Osteoblast (primary cell): Measurements from ENCODE around the gene ASF1B. TPM values are rescaled to one million over a fixed set of nuclear protein-coding genes. Genes with fewer than 3 reads are reported as not detected.

Source experiments
- DNase-seq: peaks from one replicate; pipeline ENCODE4 v3.0.0; 2011; ENCODE audit warnings: low spot score, mixed read lengths; ENCODE audit not compliant: insufficient read length; ENCODE audit errors: missing footprints
- H2AFZ ChIP-seq: 2 replicates; pipeline ENCODE4 v1.6.0; 2011; ENCODE audit warnings: mild to moderate bottlenecking, low read length
- H3K27ac ChIP-seq: 2 replicates; pipeline ENCODE4 v1.5.1; 2011; ENCODE audit warnings: mild to moderate bottlenecking, low read depth, low read length, moderate library complexity
- H3K27me3 ChIP-seq: 2 replicates; pipeline ENCODE4 v1.6.0; 2012; ENCODE audit warnings: mild to moderate bottlenecking, control low read depth, inconsistent platforms, low read length, moderate library complexity; ENCODE audit not compliant: insufficient read depth
- H3K36me3 ChIP-seq: 2 replicates; pipeline ENCODE4 v1.5.1; 2011; ENCODE audit warnings: mild to moderate bottlenecking, low read length, control low read depth, moderate library complexity; ENCODE audit not compliant: insufficient read depth
- H3K4me1 ChIP-seq: 2 replicates; pipeline ENCODE4 v1.5.1; 2011; ENCODE audit warnings: mild to moderate bottlenecking, low read length, control low read depth, moderate library complexity; ENCODE audit not compliant: insufficient read depth
- H3K4me2 ChIP-seq: 2 replicates; pipeline ENCODE4 v1.6.0; 2011; ENCODE audit warnings: mild to moderate bottlenecking, low read length; ENCODE audit not compliant: insufficient read depth
- H3K4me3 ChIP-seq: fragments of 200-600 bp; sonication (generic); 3 replicates; pipeline ENCODE4 v1.5.1; 2012; ENCODE audit warnings: mild to moderate bottlenecking, low read length, inconsistent platforms; ENCODE audit not compliant: insufficient read depth
- H3K79me2 ChIP-seq: 2 replicates; pipeline ENCODE4 v1.6.0; 2012; ENCODE audit warnings: mild to moderate bottlenecking, low read length, control low read depth, inconsistent platforms; ENCODE audit not compliant: insufficient read depth
- H3K9me3 ChIP-seq: 2 replicates; pipeline ENCODE4 v1.5.1; 2011; ENCODE audit warnings: low read depth, low read length, control low read depth
- H4K20me1 ChIP-seq: 2 replicates; pipeline ENCODE4 v1.6.0; 2012; ENCODE audit warnings: mild to moderate bottlenecking, low read length, control low read depth; ENCODE audit not compliant: insufficient read depth
- CTCF ChIP-seq: IDR thresholded peaks from 2 replicates; pipeline ENCODE4 v1.5.1; 2011; ENCODE audit warnings: mild to moderate bottlenecking, low read depth, low read length, moderate library complexity; ENCODE audit errors: extremely low read depth
- total RNA-seq: library from RNA; depleted of rRNA; stranded (reverse); fragments of >200 nt; gene quantifications from 2 replicates; pipeline ENCODE4 v1.2.3, GENCODE V29; 2012

ASF1B gene
- total RNA-seq, 1 donor: 1.1 TPM

- no peak overlapping the region for H2AFZ ChIP-seq
- H3K27ac ChIP-seq: no peak overlapping the region
- H3K27me3 ChIP-seq: no peaks in the 10 kb centered on the region
- no peak overlapping the region for H3K4me3 ChIP-seq
- DNase-seq: peak; percentile 43
- H3K79me2 ChIP-seq: peaks cover 4% of the 10 kb centered on the region
- H3K4me1 ChIP-seq: no peaks in the 10 kb centered on the region
- TF ChIP-seq CTCF: no peak
- no peaks in the 10 kb centered on the region for H4K20me1 ChIP-seq
- no peaks in the 10 kb centered on the region for H3K9me3 ChIP-seq
- H3K36me3 ChIP-seq: no peaks in the 10 kb centered on the region
- no peak overlapping the region for H3K4me2 ChIP-seq
These were observed 19.7 kb upstream of the ASF1B start for GRCh38 chr19:14156122-14156521.

DNA sequence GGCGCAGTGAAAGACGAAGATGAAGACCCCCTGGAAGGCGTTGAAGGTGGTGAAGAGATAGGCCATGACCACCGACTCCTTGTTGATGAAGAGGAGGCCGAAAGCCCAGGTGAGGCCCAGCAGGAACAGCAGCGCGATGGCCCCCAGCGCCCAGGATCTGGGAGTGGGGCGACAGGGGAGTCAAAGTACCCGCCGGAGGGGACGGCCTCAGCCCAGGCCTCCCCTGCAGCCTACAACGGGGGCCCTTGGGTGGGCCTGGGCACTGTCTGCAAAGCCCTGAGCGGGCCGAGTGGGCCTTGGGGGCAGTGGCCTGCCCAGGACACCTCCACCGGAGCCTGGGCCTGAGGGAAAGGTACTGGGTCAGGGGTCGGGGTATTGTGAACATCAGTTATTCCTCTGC is 19.0 kb upstream of the ASF1B start:
- peak; percentile 67 for DNase-seq
- H4K20me1 ChIP-seq: no peaks in the 10 kb centered on the region
- H3K4me1 ChIP-seq: no peaks in the 10 kb centered on the region
- H3K9me3 ChIP-seq: no peaks in the 10 kb centered on the region
- H3K4me3 ChIP-seq: no peak overlapping the region
- H3K27ac ChIP-seq: no peak overlapping the region
- no peak overlapping the region for H3K4me2 ChIP-seq
- H2AFZ ChIP-seq: no peak overlapping the region
- no peaks in the 10 kb centered on the region for H3K27me3 ChIP-seq
- no peak for TF ChIP-seq CTCF
- no peaks in the 10 kb centered on the region for H3K36me3 ChIP-seq
- H3K79me2 ChIP-seq: peaks cover 6% of the 10 kb centered on the region

DNA sequence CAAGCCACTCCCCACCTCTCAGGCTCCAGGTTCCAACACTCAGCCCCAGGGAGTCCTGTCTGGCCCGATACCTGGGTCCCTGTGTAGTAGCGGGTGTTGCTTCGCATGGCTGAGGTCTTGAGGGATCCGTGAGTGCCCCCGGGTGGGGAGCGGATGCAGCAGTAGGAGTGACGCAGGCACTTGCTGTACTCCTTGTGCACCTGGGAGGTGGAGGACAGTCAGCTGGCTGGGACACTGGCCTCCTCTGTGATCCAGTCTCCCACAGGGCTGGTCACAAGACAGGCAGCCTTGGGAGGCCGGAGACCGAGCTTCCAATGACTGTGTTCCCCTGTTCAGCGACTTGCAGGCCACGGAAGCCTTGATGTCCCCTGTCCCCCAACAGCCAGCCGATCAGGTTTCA is 16.3 kb upstream of the ASF1B start:
- DNase-seq: peak; percentile 75
- TF ChIP-seq CTCF: no peak
- Histone ChIP-seq H3K27me3 (no peaks in the 10 kb centered on the region), H3K36me3 (no peaks in the 10 kb centered on the region), H4K20me1 (peaks cover 7% of the 10 kb centered on the region), H3K9me3 (no peaks in the 10 kb centered on the region), H3K27ac (no peak overlapping the region), H3K79me2 (peaks cover 15% of the 10 kb centered on the region), H3K4me3 (no peak overlapping the region), H3K4me1 (peaks cover 3% of the 10 kb centered on the region), H3K4me2 (no peak overlapping the region), H2AFZ (no peak overlapping the region)

DNA sequence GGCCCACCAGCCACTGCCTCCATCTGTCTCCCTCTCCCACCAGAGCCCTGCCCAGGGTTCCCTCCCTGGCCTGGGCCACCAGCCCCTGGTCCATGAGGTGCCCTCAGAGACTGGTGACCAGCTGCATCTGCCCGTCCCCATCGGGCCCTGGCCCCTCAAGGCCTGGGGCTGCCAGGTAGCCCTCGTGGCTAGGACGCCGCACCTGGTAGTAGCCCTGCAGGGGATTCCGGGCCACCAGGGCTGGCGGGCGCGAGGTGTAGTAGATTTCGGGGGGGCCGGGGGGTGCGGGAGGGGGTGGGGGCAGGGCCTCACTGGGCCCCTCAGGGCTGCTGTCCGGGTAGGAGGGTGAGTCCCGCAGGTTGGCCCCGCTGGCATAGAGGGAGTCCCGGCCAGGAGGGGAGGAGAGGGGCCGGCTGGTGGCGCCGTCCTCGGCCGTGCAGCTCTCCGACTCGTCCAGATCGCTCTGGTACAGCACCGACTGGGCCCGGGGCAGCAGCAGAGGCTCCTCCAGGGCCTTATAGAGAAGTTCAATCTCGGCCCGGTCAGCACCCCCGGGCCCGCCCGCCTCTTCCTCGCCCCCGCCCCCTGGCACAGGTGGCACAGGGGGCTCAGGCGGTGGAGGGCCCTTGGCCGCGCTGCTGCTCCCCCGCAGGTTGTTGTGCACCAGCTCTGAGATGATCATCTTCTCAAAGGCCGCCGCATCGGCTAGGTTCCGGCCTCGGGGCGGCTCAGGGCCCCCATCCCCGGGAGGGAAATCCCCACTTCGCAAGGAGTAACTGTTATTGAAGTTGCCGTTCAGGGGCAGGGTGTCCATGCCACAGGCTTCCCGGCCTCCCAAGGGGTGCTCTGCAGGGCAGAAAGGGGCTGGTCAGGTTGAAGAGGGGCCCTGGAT is 14.6 kb upstream of the ASF1B start:
- DNase-seq: peak; percentile 67
- no peaks in the 10 kb centered on the region for H3K36me3 ChIP-seq
- no peaks in the 10 kb centered on the region for H3K27me3 ChIP-seq
- H3K4me3 ChIP-seq: no peak overlapping the region
- H3K27ac ChIP-seq: no peak overlapping the region
- H2AFZ ChIP-seq: no peak overlapping the region
- H3K4me2 ChIP-seq: no peak overlapping the region
- no peaks in the 10 kb centered on the region for H3K9me3 ChIP-seq
- peaks cover 11% of the 10 kb centered on the region for H3K4me1 ChIP-seq
- peaks cover 11% of the 10 kb centered on the region for H4K20me1 ChIP-seq
- peaks cover 16% of the 10 kb centered on the region for H3K79me2 ChIP-seq
- TF ChIP-seq CTCF: no peak
